Smooth muscle cell (in vitro differentiated cells): ENCODE data around the gene DCX. TPM values are rescaled to one million over a fixed set of nuclear protein-coding genes. Genes with fewer than 3 reads are reported as not detected.

Experiments
- DNase-seq: peaks from one replicate; lab custom pipeline; 2025; ENCODE audit not compliant: unreplicated experiment; lab: John Stamatoyannopoulos, UW
- H2AFZ ChIP-seq: fragments of 200-600 bp; sonication (generic); 2 replicates; pipeline ENCODE4 v1.6.0; 2016; ENCODE audit warnings: antibody characterized with exemption, low read depth, mild to moderate bottlenecking
- H3F3A ChIP-seq: fragments of 200-600 bp; sonication (generic); 2 replicates; pipeline ENCODE4 v1.6.0; 2017; ENCODE audit warnings: antibody characterized with exemption, low read depth
- H3K27ac ChIP-seq: fragments of 200-600 bp; sonication (generic); 2 replicates; pipeline ENCODE4 v1.5.1; 2016; ENCODE audit warnings: low read depth, mild to moderate bottlenecking
- H3K27me3 ChIP-seq: fragments of 200-600 bp; sonication (generic); 2 replicates; pipeline ENCODE4 v1.6.1; 2016; ENCODE audit warnings: low read depth, mild to moderate bottlenecking
- H3K36me3 ChIP-seq: fragments of 200-600 bp; sonication (generic); 2 replicates; pipeline ENCODE4 v1.5.1; 2016; ENCODE audit warnings: low read depth
- H3K4me1 ChIP-seq: fragments of 200-600 bp; sonication (generic); 2 replicates; pipeline ENCODE4 v1.5.1; 2016; ENCODE audit warnings: low read depth
- H3K4me2 ChIP-seq: fragments of 200-600 bp; sonication (generic); 2 replicates; pipeline ENCODE4 v1.6.0; 2016; ENCODE audit warnings: mild to moderate bottlenecking
- H3K4me3 ChIP-seq: fragments of 200-600 bp; sonication (generic); 2 replicates; pipeline ENCODE4 v1.5.1; 2016; ENCODE audit warnings: mild to moderate bottlenecking
- H3K79me2 ChIP-seq: fragments of 200-600 bp; sonication (generic); 2 replicates; pipeline ENCODE4 v1.6.0; 2016; ENCODE audit warnings: low read depth, mild to moderate bottlenecking
- H3K9ac ChIP-seq: fragments of 200-600 bp; sonication (generic); 2 replicates; pipeline ENCODE4 v1.6.0; 2016; ENCODE audit warnings: low read depth
- H3K9me3 ChIP-seq: fragments of 200-600 bp; sonication (generic); replicated peaks from 2 replicates; pipeline ENCODE4 v1.5.1; 2016; ENCODE audit warnings: low read depth
- H4K20me1 ChIP-seq: fragments of 200-600 bp; sonication (generic); 2 replicates; pipeline ENCODE4 v1.6.0; 2016; ENCODE audit warnings: low read depth
- WGBS: methylation state at CpG from one replicate; pipeline ENCODE4 v1.1.7; 2016; ENCODE audit warnings: low lambda C conversion rate; 5-methylcytosine and 5-hydroxymethylcytosine counted together
- polyA plus RNA-seq: library from polyadenylated mRNA; unstranded; fragments of >200 nt; fragmentation: Nextera tagmentation; extraction: Ambion mirVana; gene quantifications from 2 replicates; pipeline ENCODE4 v1.2.1, GENCODE V29; 2016
- total RNA-seq: library from RNA; depleted of rRNA; stranded (reverse); fragments of >200 nt; gene quantifications from 2 replicates; pipeline ENCODE4 v1.2.3, GENCODE V29; 2014
- TF ChIP-seq, protein P1 (sequence below): fragments of 200-600 bp; sonication (generic); IDR thresholded peaks from 2 replicates; pipeline ENCODE4 v1.5.1; 2017; ENCODE audit warnings: borderline replicate concordance, mild to moderate bottlenecking, antibody characterized with exemption; ENCODE audit not compliant: insufficient read depth, poor library complexity, severe bottlenecking

DCX gene
- total and polyA plus RNA-seq, 2 experiments from 2014 or later = 0.09 TPM; not detected in 1

DNA sequence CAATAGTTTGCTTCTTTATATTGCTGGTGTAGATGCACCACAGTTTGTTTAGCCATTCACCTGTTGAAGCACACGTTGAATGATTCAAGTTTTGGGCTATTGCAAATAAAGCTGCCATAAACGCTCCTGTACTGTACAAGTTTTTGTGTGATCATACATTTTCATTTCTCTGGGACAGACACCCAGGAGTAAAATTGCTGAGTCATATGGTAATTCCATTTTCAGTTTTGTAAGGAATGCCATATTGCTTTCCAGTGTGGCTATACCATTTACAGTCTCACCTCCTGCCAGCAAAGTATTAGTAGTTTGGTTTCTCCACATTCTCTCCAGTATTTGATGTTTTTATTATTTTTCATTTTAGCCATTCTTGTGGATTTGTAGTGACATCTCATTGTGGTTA is 109.7 kb downstream of the DCX start:
- H3K36me3 ChIP-seq = no peaks in the 10 kb centered on the region
- H3K27ac ChIP-seq = no peak overlapping the region
- H3K27me3 ChIP-seq = no peaks in the 10 kb centered on the region
- peaks cover 8% of the 10 kb centered on the region for H3K4me1 ChIP-seq
- H3F3A ChIP-seq = no peaks in the 10 kb centered on the region
- no peak for DNase-seq
- TF ChIP-seq, protein P1, sequence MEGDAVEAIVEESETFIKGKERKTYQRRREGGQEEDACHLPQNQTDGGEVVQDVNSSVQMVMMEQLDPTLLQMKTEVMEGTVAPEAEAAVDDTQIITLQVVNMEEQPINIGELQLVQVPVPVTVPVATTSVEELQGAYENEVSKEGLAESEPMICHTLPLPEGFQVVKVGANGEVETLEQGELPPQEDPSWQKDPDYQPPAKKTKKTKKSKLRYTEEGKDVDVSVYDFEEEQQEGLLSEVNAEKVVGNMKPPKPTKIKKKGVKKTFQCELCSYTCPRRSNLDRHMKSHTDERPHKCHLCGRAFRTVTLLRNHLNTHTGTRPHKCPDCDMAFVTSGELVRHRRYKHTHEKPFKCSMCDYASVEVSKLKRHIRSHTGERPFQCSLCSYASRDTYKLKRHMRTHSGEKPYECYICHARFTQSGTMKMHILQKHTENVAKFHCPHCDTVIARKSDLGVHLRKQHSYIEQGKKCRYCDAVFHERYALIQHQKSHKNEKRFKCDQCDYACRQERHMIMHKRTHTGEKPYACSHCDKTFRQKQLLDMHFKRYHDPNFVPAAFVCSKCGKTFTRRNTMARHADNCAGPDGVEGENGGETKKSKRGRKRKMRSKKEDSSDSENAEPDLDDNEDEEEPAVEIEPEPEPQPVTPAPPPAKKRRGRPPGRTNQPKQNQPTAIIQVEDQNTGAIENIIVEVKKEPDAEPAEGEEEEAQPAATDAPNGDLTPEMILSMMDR = no peak
- H3K4me2 ChIP-seq = no peak overlapping the region
- 96% methylated on average over 2 of the region's 2 CpGs for WGBS
- H3K79me2 ChIP-seq = no peaks in the 10 kb centered on the region
- H4K20me1 ChIP-seq = no peaks in the 10 kb centered on the region
- no peak overlapping the region for H3K4me3 ChIP-seq
- H3K9ac ChIP-seq = no peak overlapping the region
- no peak overlapping the region for H2AFZ ChIP-seq
- H3K9me3 ChIP-seq = no peaks in the 10 kb centered on the region

DNA sequence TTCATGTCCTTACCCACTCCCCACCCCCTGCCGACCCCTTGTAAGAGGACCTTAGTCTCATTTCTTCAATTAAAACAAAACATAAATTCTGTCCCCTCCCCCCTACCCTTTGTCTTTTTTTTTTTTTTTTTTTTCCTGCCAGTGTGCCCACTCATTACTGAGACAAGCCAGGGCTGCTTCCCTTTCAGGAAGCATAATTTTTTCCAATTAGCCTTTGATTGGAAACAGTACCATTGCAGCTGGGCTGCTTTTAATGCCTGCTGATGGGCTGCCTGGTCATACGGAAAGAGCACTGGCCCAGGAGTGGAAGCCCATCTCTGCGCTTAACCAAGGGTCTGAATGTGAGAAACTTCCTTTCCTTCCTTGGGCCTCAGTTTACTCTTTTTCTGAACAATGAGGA is 123.2 kb downstream of the DCX start:
- no peak overlapping the region for H3K9ac ChIP-seq
- no peaks in the 10 kb centered on the region for H3K27me3 ChIP-seq
- H3K36me3 ChIP-seq = no peaks in the 10 kb centered on the region
- no peaks in the 10 kb centered on the region for H3F3A ChIP-seq
- no peak overlapping the region for H3K4me3 ChIP-seq
- no peaks in the 10 kb centered on the region for H4K20me1 ChIP-seq
- WGBS = 87% methylated on average over 3 of the region's 3 CpGs
- no peak overlapping the region for H3K27ac ChIP-seq
- no peak overlapping the region for H3K4me2 ChIP-seq
- no peak overlapping the region for H2AFZ ChIP-seq
- H3K79me2 ChIP-seq = no peaks in the 10 kb centered on the region
- no peaks in the 10 kb centered on the region for H3K4me1 ChIP-seq
- H3K9me3 ChIP-seq = no peaks in the 10 kb centered on the region
- DNase-seq = no peak
- TF ChIP-seq, protein P1 = no peak

DNA sequence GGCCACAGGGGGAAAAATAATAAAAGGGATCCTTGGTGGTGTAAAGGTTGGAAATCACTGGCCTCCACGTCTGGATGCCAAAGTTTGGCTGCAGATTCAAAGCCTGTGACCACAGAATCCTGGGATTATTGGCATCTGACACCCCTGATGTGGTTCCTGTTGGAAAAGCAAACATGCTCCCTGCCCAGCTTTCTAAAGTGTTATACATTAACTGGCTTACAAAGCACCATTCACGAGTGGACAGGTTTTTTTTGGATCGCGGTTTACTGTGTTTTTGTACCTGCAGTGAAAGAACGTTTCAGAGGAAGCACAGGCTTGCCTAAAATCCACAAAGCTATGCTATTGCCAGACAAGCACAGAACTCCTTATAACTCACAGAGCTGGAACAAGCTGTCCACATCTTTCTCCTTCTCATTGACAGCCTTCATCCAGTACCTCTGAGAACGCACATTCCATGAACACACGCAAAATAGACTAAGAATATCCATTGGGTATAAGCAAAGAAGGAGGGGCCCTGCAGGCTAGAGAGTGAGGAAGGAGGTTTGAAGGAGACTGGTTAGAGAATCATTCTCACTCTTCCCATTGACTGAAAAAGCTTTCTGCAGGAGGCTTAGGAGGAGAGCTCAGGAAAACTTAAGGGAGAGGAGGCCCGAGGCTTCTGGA is 127.2 kb downstream of the DCX start:
- Histone ChIP-seq H2AFZ (no peak overlapping the region), H3K9me3 (no peaks in the 10 kb centered on the region), H3K27ac (no peak overlapping the region), H3K36me3 (no peaks in the 10 kb centered on the region), H3K4me1 (no peaks in the 10 kb centered on the region), H3K4me2 (no peak overlapping the region), H3K9ac (no peak overlapping the region), H4K20me1 (no peaks in the 10 kb centered on the region), H3K79me2 (no peaks in the 10 kb centered on the region), H3F3A (no peaks in the 10 kb centered on the region), H3K27me3 (no peaks in the 10 kb centered on the region), H3K4me3 (no peak overlapping the region)
- TF ChIP-seq, protein P1 = no peak
- no peak for DNase-seq
- 87% methylated on average over 8 of the region's 8 CpGs for WGBS

DNA sequence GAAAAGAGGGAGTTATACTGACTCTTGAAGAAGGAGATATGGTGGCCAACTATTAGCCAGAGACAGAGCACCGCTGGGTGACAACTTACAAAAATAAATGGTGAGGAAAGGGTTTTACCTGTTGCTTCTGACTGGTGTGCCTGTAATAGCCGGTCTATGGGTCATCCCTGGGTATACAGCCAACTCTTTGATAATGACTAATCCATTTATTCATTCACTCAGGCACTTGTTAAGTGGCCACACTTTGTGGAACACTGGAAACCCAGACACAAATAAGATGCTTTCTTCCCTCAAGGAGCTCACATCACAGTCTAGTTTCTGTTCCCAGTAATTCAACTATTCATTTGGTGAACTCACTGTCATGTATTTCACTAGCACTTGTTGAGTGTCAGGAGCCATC is 128.5 kb downstream of the DCX start:
- no peak for DNase-seq
- H3K4me3 ChIP-seq = no peak overlapping the region
- no peaks in the 10 kb centered on the region for H3F3A ChIP-seq
- no peak overlapping the region for H3K4me2 ChIP-seq
- H3K27me3 ChIP-seq = no peaks in the 10 kb centered on the region
- H3K36me3 ChIP-seq = no peaks in the 10 kb centered on the region
- no peaks in the 10 kb centered on the region for H3K4me1 ChIP-seq
- 85% methylated on average over 2 of the region's 2 CpGs for WGBS
- no peak overlapping the region for H3K27ac ChIP-seq
- no peaks in the 10 kb centered on the region for H3K79me2 ChIP-seq
- no peak overlapping the region for H2AFZ ChIP-seq
- TF ChIP-seq, protein P1 = no peak
- no peaks in the 10 kb centered on the region for H4K20me1 ChIP-seq
- no peak overlapping the region for H3K9ac ChIP-seq
- no peaks in the 10 kb centered on the region for H3K9me3 ChIP-seq
